ENCODE measurements around the gene WNT9B.

WNT9B gene

GRCh38 chr17:46809110-46809571, 42.2 kb upstream of the WNT9B start:
- TF ChIP-seq EP300 (IDR thresholded peaks at IDR 0.05; ENCODE audit: borderline replicate concordance) = no peak
- no peak for TF ChIP-seq FOXM1 (IDR thresholded peaks at IDR 0.05; ENCODE audit: borderline replicate concordance, low read depth)
- TF ChIP-seq EGR1 (IDR thresholded peaks at IDR 0.05) = no peak
- TF ChIP-seq USF1 (IDR thresholded peaks at IDR 0.05) = no peak
- no peak for TF ChIP-seq ZBTB7A (IDR thresholded peaks at IDR 0.05; ENCODE audit: low read depth)
- TF ChIP-seq, protein P1, sequence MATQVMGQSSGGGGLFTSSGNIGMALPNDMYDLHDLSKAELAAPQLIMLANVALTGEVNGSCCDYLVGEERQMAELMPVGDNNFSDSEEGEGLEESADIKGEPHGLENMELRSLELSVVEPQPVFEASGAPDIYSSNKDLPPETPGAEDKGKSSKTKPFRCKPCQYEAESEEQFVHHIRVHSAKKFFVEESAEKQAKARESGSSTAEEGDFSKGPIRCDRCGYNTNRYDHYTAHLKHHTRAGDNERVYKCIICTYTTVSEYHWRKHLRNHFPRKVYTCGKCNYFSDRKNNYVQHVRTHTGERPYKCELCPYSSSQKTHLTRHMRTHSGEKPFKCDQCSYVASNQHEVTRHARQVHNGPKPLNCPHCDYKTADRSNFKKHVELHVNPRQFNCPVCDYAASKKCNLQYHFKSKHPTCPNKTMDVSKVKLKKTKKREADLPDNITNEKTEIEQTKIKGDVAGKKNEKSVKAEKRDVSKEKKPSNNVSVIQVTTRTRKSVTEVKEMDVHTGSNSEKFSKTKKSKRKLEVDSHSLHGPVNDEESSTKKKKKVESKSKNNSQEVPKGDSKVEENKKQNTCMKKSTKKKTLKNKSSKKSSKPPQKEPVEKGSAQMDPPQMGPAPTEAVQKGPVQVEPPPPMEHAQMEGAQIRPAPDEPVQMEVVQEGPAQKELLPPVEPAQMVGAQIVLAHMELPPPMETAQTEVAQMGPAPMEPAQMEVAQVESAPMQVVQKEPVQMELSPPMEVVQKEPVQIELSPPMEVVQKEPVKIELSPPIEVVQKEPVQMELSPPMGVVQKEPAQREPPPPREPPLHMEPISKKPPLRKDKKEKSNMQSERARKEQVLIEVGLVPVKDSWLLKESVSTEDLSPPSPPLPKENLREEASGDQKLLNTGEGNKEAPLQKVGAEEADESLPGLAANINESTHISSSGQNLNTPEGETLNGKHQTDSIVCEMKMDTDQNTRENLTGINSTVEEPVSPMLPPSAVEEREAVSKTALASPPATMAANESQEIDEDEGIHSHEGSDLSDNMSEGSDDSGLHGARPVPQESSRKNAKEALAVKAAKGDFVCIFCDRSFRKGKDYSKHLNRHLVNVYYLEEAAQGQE (IDR thresholded peaks at IDR 0.05; ENCODE audit: low read depth) = no peak
- no peak for TF ChIP-seq TAF1 (IDR thresholded peaks at IDR 0.05; ENCODE audit: low read depth)
- no peak for TF ChIP-seq YY1 (IDR thresholded peaks at IDR 0.05; ENCODE audit: low read depth)
- TF ChIP-seq CREB1 (IDR thresholded peaks at IDR 0.05; ENCODE audit: low read depth) = no peak
- TF ChIP-seq NFIC (IDR thresholded peaks at IDR 0.05) = no peak
- TF ChIP-seq TEAD4 (IDR thresholded peaks at IDR 0.05) = no peak
- no peak for TF ChIP-seq RAD21 (IDR thresholded peaks at IDR 0.05; ENCODE audit: low read depth)
- no peak for TF ChIP-seq CEBPB (IDR thresholded peaks at IDR 0.05)
- no peak for TF ChIP-seq TCF12 (IDR thresholded peaks at IDR 0.05; ENCODE audit: low read depth)

GRCh38 chr17:46810837-46811236, 40.5 kb upstream of the WNT9B start:
- TF ChIP-seq, protein P2, sequence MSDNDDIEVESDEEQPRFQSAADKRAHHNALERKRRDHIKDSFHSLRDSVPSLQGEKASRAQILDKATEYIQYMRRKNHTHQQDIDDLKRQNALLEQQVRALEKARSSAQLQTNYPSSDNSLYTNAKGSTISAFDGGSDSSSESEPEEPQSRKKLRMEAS (IDR thresholded peaks at IDR 0.05) = no peak
- TF ChIP-seq CEBPB (IDR thresholded peaks at IDR 0.05) (no peak), CREB1 (IDR thresholded peaks at IDR 0.05; ENCODE audit: low read depth) (no peak), FOXM1 (IDR thresholded peaks at IDR 0.05; ENCODE audit: borderline replicate concordance, low read depth) (no peak), ZBTB7A (IDR thresholded peaks at IDR 0.05; ENCODE audit: low read depth) (no peak), TAF1 (IDR thresholded peaks at IDR 0.05; ENCODE audit: low read depth) (no peak), EGR1 (IDR thresholded peaks at IDR 0.05) (no peak), TEAD4 (IDR thresholded peaks at IDR 0.05) (no peak)
- TF ChIP-seq, protein P1 (IDR thresholded peaks at IDR 0.05; ENCODE audit: low read depth) = no peak

- TF ChIP-seq, protein P2 (IDR thresholded peaks at IDR 0.05) = no peak
- TF ChIP-seq TAF1 (IDR thresholded peaks at IDR 0.05; ENCODE audit: low read depth) (no peak), RAD21 (IDR thresholded peaks at IDR 0.05; ENCODE audit: low read depth) (no peak), CREB1 (IDR thresholded peaks at IDR 0.05; ENCODE audit: low read depth) (no peak), ZBTB7A (IDR thresholded peaks at IDR 0.05; ENCODE audit: low read depth) (no peak), YY1 (IDR thresholded peaks at IDR 0.05; ENCODE audit: low read depth) (no peak), TCF12 (IDR thresholded peaks at IDR 0.05; ENCODE audit: low read depth) (no peak), CEBPB (IDR thresholded peaks at IDR 0.05) (no peak), FOXM1 (IDR thresholded peaks at IDR 0.05; ENCODE audit: borderline replicate concordance, low read depth) (no peak)
Observed at GRCh38 chr17:46811978-46812583, 39.3 kb upstream of the WNT9B start.

DNA sequence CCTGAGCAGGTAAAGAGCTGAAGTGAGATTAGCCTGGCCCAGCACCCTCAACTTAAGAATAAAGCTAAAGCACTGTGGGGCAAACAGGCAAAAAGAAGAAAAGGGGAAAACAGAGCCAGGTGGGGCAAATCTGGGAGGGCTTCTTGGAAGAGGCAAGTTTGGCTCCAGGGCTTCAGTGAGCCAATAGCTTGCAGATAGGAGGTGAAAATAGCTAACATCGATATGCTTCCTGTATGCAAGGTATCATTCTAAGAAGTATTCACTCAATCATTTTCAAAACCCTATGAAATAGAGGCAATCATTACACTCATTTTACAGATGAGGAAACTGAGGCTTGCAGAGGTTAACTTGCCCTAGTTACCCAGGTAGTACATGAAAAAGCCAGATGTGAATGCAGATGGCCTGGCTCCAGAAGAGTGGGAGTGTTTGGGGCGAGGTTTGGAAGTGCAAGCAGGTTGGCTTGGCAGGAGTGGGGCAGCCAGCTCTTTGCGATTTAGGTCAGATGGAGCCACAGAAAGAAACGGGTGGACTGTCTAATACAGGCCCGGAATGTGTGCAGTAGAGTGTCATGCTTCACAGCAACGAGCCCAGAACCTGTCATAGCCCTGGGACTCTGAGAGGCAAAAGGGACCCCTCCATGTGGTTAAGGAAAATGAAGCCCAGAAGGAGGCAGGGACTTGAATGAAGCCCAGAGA, 38.6 kb upstream of the WNT9B start:
- TF ChIP-seq EGR1 (IDR thresholded peaks at IDR 0.05) (no peak), RAD21 (IDR thresholded peaks at IDR 0.05; ENCODE audit: low read depth) (no peak), TAF1 (IDR thresholded peaks at IDR 0.05; ENCODE audit: low read depth) (no peak)

- TF ChIP-seq NFIC (IDR thresholded peaks at IDR 0.05) = no peak
- TF ChIP-seq, protein P2 (IDR thresholded peaks at IDR 0.05) = no peak
- no peak for TF ChIP-seq CREB1 (IDR thresholded peaks at IDR 0.05; ENCODE audit: low read depth)
- TF ChIP-seq TEAD4 (IDR thresholded peaks at IDR 0.05) = no peak
- TF ChIP-seq ZBTB7A (IDR thresholded peaks at IDR 0.05; ENCODE audit: low read depth) = no peak
- TF ChIP-seq EGR1 (IDR thresholded peaks at IDR 0.05) = no peak
- no peak for TF ChIP-seq TAF1 (IDR thresholded peaks at IDR 0.05; ENCODE audit: low read depth)
- TF ChIP-seq EP300 (IDR thresholded peaks at IDR 0.05; ENCODE audit: borderline replicate concordance) = no peak
- no peak for TF ChIP-seq FOXM1 (IDR thresholded peaks at IDR 0.05; ENCODE audit: borderline replicate concordance, low read depth)
- TF ChIP-seq RAD21 (IDR thresholded peaks at IDR 0.05; ENCODE audit: low read depth) = no peak
- TF ChIP-seq TCF12 (IDR thresholded peaks at IDR 0.05; ENCODE audit: low read depth) = no peak
- no peak for TF ChIP-seq YY1 (IDR thresholded peaks at IDR 0.05; ENCODE audit: low read depth)
- TF ChIP-seq, protein P1 (IDR thresholded peaks at IDR 0.05; ENCODE audit: low read depth) = no peak
- no peak for TF ChIP-seq CEBPB (IDR thresholded peaks at IDR 0.05)
- TF ChIP-seq USF1 (IDR thresholded peaks at IDR 0.05) = no peak
Observed at GRCh38 chr17:46813920-46814319, 37.5 kb upstream of the WNT9B start.

Measured in Ishikawa (cell line).